IPS-20b (cell line): Measurements from ENCODE around the gene ITGB4.

Source experiments
- H3K27ac ChIP-seq: one replicate; pipeline ENCODE4 v1.5.1; 2013; ENCODE audit warnings: low read length
- H3K27me3 ChIP-seq: 2 replicates; pipeline ENCODE4 v1.6.1; 2013; ENCODE audit warnings: mild to moderate bottlenecking, low read length, inconsistent platforms; ENCODE audit not compliant: insufficient read depth
- H3K36me3 ChIP-seq: 2 replicates; pipeline ENCODE4 v1.6.1; 2013; ENCODE audit warnings: low read depth, mild to moderate bottlenecking, inconsistent platforms, low read length, moderate library complexity; ENCODE audit not compliant: insufficient read depth
- H3K4me1 ChIP-seq: 2 replicates; pipeline ENCODE4 v1.6.1; 2013; ENCODE audit warnings: mild to moderate bottlenecking, control low read depth, inconsistent platforms, low read length, moderate library complexity; ENCODE audit not compliant: insufficient read depth
- H3K4me3 ChIP-seq: 2 replicates; pipeline ENCODE4 v1.5.1; 2013; ENCODE audit warnings: mild to moderate bottlenecking, low read length, inconsistent platforms
- H3K9ac ChIP-seq: 2 replicates; pipeline ENCODE4 v1.6.1; 2013; ENCODE audit warnings: low read depth, mild to moderate bottlenecking, inconsistent platforms, low read length, moderate library complexity
- H3K9me3 ChIP-seq: 2 replicates; pipeline ENCODE4 v1.6.1; 2013; ENCODE audit warnings: mild to moderate bottlenecking, low read depth, low read length, inconsistent platforms; ENCODE audit not compliant: insufficient read depth

ITGB4 gene

DNA sequence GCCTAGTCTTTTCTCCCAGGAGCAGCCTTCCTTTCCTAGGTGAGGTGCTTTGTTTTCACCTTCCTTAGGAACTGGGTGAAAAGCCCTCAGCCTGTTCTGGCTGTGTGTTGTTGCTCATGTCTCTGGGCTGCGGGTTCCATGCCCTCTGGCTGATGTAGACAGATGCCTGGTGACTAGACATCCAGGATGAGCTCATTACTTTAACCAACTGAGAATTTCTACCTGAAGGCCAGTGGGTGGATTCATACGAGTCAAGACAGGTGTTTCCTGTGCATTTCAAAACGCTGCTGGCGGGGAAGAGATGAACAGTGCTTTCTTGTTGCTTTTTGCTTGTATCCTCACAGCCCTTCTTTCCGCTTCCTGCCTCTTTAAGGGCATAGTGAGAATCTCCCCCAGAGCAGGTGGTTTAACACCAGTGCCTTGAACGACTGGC lies 31.8 kb upstream of the ITGB4 start:
- H3K9me3 ChIP-seq: no peaks in the 10 kb centered on the region
- no peak overlapping the region for H3K4me3 ChIP-seq
- H3K9ac ChIP-seq: no peak overlapping the region
- H3K27ac ChIP-seq: no peak overlapping the region
- H3K27me3 ChIP-seq: no peaks in the 10 kb centered on the region
- peaks cover 19% of the 10 kb centered on the region for H3K4me1 ChIP-seq
- H3K36me3 ChIP-seq: peaks cover 38% of the 10 kb centered on the region

DNA sequence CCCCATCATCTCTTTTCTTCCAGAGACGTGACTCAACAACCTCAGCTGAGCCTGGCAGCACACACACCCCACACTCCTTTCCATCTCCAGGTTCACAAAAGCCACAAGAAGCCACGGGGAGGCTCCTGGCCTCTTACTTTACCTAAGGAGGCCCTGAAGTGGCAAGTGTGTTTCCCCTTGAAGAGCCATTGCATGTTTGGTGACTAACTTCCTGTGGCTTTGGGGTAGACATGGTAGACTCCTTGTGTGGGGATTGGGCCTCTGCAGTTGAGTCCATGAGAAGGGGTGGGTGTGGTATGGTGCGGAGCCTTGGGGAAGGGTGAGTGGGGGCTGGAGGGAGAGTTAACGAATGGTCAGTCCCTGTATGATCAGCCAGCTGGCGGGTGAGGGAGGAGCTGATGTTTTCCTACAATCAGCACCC lies 29.9 kb upstream of the ITGB4 start:
- H3K4me1 ChIP-seq: peaks cover 19% of the 10 kb centered on the region; the same call in 1 of the 2 replicates
- no peak overlapping the region for H3K9ac ChIP-seq
- H3K27ac ChIP-seq: no peak overlapping the region
- H3K9me3 ChIP-seq: no peaks in the 10 kb centered on the region
- peaks cover 49% of the 10 kb centered on the region for H3K36me3 ChIP-seq
- no peak overlapping the region for H3K4me3 ChIP-seq
- H3K27me3 ChIP-seq: no peaks in the 10 kb centered on the region

DNA sequence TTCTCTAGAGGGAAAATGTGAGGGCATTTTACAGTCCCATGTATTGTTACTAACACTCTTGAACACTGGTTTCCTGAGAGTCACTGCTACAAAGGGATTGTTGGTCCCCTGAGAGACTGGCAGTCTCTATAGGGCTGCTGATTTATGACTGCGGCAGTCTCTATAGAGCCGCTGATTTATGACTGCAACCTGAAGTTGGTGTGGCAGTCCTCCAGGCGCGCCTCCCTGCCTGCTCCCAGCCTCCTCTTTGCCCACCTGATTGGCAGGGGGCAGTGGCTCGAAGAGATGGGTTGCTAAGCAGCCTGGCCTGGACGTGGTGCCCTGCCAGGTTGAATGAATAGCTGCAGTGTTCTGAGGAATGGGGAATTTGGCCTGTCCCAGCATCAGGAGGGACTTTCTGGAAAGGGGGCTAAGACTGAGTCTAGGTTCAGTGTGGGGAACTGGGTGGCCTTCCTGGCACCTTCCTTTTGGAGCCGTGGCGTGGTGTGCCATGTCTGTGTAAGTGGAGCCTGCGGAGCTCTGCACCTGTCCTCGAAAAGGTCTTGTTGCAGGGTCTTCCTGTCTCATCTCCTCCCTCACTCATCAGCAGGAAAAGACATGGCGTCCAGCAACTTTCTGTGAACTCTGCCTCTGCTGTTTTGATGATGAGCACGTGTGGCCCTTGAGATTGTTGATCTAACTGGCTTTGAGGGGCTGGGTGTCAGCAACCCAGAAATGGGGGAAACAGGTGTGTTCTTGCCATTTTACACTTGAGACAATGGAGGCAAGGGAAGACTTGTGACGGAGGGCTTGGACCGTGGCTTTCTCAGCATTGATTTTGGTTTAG lies 29.2 kb upstream of the ITGB4 start:
- H3K4me1 ChIP-seq: peaks cover 19% of the 10 kb centered on the region; the same call in 1 of the 2 replicates
- H3K27me3 ChIP-seq: no peaks in the 10 kb centered on the region
- no peaks in the 10 kb centered on the region for H3K9me3 ChIP-seq
- no peak overlapping the region for H3K9ac ChIP-seq
- peaks cover 53% of the 10 kb centered on the region for H3K36me3 ChIP-seq
- no peak overlapping the region for H3K27ac ChIP-seq
- no peak overlapping the region for H3K4me3 ChIP-seq

DNA sequence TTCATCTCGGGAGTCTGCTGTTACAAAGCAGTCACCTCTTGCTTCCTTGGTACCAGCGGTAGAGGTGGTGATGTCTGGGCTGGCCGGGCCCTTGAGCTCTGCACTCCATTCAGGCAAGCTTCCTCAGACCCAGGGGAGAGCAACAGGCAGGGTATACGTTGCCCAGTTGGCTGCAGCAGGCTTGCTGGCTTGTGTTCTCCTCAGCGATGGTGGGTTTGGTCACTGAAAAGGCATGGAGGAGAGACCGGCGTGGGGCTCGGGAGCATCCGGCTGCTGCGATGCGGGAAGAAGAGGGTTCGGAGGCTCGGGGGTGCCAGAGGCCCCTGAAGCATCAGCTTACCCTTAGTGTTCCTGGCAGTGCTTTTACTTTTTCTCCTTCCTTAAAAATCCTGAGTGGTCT lies 28.3 kb upstream of the ITGB4 start:
- Histone ChIP-seq H3K9ac (peak overlapping the region; percentile 60; the same call in 1 of the 2 replicates), H3K27ac (no peak overlapping the region), H3K9me3 (no peaks in the 10 kb centered on the region), H3K4me3 (no peak overlapping the region), H3K36me3 (peaks cover 52% of the 10 kb centered on the region), H3K27me3 (no peaks in the 10 kb centered on the region), H3K4me1 (peaks cover 19% of the 10 kb centered on the region; the same call in 1 of the 2 replicates)

DNA sequence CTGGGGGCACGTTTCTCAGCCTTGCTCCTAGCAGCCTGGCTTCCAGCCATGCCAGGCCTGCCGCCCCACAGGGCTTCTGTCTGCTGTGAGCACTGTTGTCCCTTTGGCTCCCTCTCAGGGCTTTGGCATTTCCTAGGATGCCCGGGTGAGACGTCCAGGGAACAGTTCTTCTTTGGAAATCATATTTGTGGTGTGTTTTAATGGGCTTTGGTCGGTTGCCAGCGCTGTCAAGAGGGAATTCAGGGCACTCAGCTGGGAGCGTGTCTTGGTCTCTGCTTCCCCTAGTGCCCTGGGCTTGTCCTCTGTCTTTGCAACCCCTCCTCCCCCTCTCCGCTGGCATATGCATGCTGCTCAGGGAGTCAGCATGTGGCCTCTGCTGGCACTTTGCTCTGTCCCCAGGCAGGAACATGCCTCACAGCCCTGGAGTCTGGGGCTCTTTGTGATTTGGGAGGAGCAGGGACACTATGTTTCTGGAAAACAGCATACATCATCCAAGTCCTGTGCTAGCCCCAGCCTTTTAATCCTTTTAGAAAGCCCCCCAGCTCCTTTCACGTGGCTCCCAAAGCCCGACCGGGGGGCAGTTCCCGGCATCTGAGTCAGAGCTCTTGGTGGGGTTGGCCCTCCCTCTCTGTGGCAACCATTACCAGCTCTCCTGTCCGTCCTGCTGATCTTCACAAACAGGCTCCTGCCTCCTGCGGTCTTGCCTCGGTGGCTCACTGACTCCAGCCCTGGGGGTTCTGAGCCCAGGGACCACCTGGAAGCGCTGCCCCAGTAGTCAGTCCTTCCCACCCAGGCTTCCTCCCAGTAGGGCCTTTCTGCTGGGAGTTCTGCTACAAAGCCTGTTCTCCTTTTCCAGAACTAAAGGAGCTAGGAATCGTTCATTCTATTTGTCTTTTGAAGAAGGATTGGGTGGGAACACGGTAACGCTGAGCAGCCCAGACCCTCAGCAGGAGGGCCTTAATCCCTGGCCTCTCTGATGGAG lies 27.5 kb upstream of the ITGB4 start:
- Histone ChIP-seq H3K9me3 (no peaks in the 10 kb centered on the region), H3K4me1 (peaks cover 19% of the 10 kb centered on the region; the same call in 1 of the 2 replicates), H3K4me3 (peak overlapping the region; percentile 6; the same call in 1 of the 2 replicates), H3K9ac (peak overlapping the region; percentile 60), H3K27ac (no peak overlapping the region), H3K27me3 (no peaks in the 10 kb centered on the region), H3K36me3 (peaks cover 58% of the 10 kb centered on the region)

DNA sequence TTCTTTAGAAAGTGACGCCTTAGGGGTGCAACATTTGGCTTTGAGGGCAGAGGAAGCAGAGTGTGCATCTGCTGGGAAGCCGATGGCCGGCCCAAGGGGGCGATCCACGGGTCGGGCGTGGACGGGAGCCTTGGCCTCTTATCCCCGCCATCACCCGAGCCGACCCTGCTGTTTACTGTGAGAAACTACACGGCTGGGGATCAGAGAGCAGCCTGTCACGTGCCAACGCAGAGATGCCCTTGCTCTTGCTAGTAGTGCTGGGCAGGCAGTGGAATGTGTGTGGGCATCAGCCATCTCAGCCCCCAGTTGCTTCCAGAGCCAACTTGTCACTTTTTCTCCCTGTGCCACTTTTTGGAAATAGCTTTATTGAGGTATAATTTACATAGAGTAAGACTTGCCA lies 26.7 kb upstream of the ITGB4 start:
- Histone ChIP-seq H3K9ac (no peak overlapping the region), H3K4me3 (no peak overlapping the region), H3K4me1 (peaks cover 19% of the 10 kb centered on the region; the same call in 1 of the 2 replicates), H3K9me3 (no peaks in the 10 kb centered on the region), H3K27me3 (no peaks in the 10 kb centered on the region), H3K36me3 (peaks cover 62% of the 10 kb centered on the region), H3K27ac (no peak overlapping the region)

DNA sequence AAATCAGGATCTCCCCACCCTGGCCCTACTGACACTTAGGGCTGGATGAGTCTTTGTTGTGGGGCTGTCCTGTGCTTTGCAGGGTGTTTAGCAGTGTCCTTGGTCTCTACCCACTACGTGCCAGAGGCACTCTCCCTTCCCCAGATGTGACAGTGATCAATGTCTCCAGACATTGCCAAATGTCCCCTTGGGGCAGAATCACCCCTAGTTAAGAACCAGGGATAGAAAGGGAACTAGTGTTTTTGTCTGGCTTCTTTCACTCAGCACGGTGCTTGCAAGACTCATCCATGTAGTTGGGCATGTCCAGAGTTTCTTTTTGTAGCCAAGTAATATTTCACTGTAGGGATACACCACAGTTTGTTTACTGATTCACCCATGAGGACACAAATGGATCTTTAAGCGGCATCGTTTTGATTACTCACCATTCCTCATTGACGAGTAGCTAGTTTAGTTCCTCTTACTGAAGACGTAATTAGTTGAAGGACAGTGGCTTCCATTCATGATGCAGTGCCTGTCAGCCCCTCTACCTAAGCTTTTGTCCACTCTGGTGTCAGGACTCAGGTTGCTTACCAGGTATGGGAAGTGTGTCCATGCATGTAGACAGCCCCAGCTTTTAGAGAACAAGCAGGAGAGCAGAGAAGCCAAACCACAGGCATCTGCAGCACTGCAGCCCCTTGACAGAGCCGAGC lies 26.0 kb upstream of the ITGB4 start:
- peaks cover 19% of the 10 kb centered on the region; the same call in 1 of the 2 replicates for H3K4me1 ChIP-seq
- H3K27ac ChIP-seq: no peak overlapping the region
- H3K36me3 ChIP-seq: peaks cover 67% of the 10 kb centered on the region
- H3K27me3 ChIP-seq: no peaks in the 10 kb centered on the region
- no peak overlapping the region for H3K4me3 ChIP-seq
- H3K9me3 ChIP-seq: no peaks in the 10 kb centered on the region
- no peak overlapping the region for H3K9ac ChIP-seq

DNA sequence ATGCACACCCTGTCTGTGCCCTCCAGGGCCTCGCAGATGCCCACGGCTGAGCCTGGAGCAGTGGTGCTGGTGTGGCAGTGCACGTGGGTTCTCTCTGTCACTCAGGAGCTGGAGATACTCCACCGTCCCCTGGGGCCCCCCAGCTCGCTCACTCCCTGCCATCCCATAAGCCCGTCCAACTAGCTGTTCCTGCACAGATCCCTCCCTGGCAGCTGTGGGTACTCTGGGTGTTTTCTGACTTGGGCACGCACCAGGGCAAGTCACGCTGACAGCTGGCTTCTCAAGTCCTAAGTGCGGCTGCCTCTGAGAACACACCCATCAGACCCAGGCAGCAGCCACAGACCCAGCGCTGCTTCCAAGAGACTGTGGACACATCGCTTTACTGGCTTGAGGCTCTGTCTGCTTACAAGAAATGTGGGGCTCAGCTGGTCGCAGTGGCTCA lies 25.4 kb upstream of the ITGB4 start:
- no peaks in the 10 kb centered on the region for H3K27me3 ChIP-seq
- H3K9me3 ChIP-seq: no peaks in the 10 kb centered on the region
- peaks cover 19% of the 10 kb centered on the region; the same call in 1 of the 2 replicates for H3K4me1 ChIP-seq
- no peak overlapping the region for H3K4me3 ChIP-seq
- no peak overlapping the region for H3K9ac ChIP-seq
- peaks cover 70% of the 10 kb centered on the region for H3K36me3 ChIP-seq
- no peak overlapping the region for H3K27ac ChIP-seq

DNA sequence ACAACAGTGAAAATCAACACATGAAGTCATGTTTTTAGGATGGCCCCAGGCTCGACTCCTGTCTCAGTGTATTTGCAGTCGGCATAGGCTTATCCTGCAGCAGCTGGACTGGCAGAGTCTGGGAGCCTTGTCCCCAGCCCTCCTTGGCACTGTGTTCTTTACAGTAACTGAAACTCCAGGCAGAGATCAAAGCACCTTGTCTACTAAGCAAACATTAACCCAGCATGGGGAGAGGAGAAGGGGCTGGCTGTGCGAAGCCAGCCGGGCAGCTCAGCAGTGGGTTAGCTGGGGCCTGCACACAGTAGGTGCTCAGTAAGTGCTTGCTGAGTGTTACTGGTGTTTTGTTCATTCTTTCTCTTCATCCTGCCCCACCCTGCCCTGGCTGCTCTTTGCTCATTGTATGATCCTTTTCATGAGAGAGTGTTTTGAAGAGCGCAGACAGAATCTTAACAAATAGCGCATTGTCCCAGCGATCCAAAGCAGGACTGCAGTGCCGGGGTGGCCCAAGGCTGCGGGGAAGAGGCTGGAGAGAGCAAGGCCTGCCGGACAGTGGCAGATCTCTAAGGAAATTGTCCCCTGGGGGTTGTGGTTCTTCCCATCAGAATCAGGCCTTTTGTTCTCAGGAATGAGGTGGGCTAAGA lies 23.5 kb upstream of the ITGB4 start:
- H3K9ac ChIP-seq: no peak overlapping the region
- peaks cover 79% of the 10 kb centered on the region for H3K36me3 ChIP-seq
- H3K27me3 ChIP-seq: no peaks in the 10 kb centered on the region
- H3K4me1 ChIP-seq: peaks cover 14% of the 10 kb centered on the region; the same call in 1 of the 2 replicates
- no peak overlapping the region for H3K27ac ChIP-seq
- no peak overlapping the region for H3K4me3 ChIP-seq
- no peaks in the 10 kb centered on the region for H3K9me3 ChIP-seq

DNA sequence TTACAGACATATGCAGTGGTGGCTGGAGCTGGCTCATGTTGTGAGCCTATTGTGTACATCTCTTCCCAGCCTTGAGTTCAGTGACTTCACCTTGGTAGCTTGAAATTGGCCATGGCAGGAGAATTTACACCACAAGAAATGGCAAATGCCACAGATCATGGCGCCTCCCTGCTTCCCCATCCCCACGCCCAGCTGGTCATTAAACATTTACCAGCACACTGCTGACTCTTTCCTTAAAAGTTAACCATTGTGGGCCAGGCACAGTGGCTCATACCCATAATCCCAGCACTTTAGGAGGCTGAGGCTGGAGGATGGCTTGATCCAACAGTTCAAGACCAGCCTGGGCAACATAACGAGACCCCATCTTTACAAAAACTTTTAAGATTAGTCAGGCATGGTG lies 22.6 kb upstream of the ITGB4 start:
- H3K4me3 ChIP-seq: no peak overlapping the region
- H3K36me3 ChIP-seq: peaks cover 85% of the 10 kb centered on the region
- peaks cover 5% of the 10 kb centered on the region; the same call in 1 of the 2 replicates for H3K4me1 ChIP-seq
- no peaks in the 10 kb centered on the region for H3K9me3 ChIP-seq
- H3K9ac ChIP-seq: no peak overlapping the region
- H3K27ac ChIP-seq: no peak overlapping the region
- no peaks in the 10 kb centered on the region for H3K27me3 ChIP-seq

DNA sequence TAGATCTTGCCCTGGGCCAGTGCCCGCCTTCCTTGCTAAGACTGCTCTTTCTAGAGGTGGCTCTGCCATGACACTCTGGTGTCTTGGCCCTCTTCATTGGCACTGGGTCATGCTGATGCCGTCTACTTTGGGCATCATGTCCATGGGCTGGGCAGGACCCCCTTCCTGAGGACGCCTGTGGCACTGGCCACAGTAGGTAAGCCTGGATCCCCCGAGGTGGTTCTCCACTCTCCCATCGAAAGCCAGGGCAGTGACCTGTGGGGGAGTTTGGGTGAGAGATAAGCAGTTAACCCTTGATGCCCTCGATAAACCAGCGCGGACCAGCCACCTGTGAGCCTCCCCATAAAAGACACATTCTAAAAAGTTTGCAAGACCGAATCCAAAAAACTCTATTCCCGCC lies 20.0 kb upstream of the ITGB4 start:
- no peak overlapping the region for H3K4me3 ChIP-seq
- H3K27ac ChIP-seq: no peak overlapping the region
- no peak overlapping the region for H3K9ac ChIP-seq
- peaks cover 93% of the 10 kb centered on the region for H3K36me3 ChIP-seq
- no peaks in the 10 kb centered on the region for H3K27me3 ChIP-seq
- no peaks in the 10 kb centered on the region for H3K9me3 ChIP-seq
- no peaks in the 10 kb centered on the region for H3K4me1 ChIP-seq
